HL-60/S4 treated with phorbol 12-myristate 13-acetate at 8.2 ng/mL for 4 days and 3 days (cell line): Measurements from ENCODE around the gene CTNNA3.
"Not testable (repeated sequence)": the region's sequence is repeated elsewhere in the genome, so short reads cannot be mapped to it uniquely, and the experiment has no call there.

Experiments
- in situ Hi-C: fragments of 300-500 bp; cut with MboI; formaldehyde crosslinking; loops from 2 replicates; pipeline ENCODE4 v1.15.0; 2022; ENCODE audit warnings: low sequenced_read_pairs

Gene CTNNA3

GRCh38 chr10:67261300-67261797 is 434.6 kb downstream of the CTNNA3 start:
- in situ Hi-C loops = no loop called here

DNA sequence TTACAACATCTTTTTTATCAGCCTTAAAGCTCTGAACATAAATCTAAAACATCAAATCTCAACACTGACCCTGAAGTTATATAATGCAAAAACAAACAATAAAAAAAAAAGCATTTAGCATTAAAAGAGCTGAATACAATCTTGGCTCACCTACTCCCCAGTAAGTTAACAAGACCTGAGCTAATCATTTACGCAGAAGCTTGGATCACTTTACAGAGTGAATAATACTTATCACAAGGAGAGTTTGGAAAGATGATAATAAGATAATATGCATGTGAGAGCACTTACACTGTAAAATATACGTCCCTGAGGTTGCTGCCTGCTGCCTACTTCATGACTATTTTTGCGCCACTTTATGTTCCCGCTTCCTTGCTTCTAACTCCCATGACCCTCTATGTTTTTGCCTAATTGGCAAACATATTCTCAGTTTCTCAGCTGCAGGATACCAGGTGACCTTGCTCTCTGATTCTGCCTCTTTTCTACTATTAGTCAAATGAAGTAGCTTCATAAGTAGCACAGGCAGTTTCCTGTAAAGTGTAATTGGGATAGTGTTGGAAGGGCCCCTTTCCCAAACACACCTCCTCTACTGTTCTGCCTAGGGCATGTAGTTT is 436.6 kb downstream of the CTNNA3 start:
- in situ Hi-C loops = no loop called here

GRCh38 chr10:67257427-67258144 is 438.4 kb downstream of the CTNNA3 start:
- in situ Hi-C loops = no loop called here

DNA sequence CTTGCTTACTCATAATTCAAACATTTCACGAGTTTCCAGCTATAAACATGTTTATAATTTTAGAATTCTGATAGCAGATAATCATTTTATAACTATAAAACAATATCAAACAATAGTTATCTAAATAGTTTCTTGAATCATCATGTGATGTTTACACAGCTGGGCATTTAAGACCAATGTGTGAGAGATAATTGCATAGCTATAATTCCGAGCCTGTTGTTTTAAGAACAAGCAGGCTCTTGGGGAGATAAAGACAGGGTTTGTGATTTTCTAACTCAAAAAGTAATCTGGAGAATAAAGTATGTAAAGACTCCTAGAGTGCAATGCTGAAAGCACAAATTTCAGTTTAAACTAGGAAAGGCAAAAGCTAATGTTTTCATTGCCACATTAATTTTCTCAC is 439.0 kb downstream of the CTNNA3 start:
- in situ Hi-C loops = no loop called here

DNA sequence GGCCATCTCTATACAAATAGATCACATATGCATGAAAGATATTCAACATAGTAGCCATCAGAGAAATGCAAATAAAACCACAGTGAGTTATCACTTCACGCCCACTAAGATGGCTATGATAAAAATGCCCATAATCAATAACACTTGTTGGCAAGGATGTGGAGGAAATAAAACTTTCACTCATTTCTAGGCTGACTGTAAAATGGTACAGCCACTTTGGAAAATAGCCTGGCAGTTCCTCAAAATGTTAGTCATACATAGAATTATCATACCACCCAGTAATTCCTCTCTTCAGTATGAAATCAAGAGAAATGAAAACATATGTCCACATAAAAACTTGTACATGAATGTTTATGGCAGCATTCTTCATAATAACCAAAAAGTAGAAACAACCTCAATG is 445.3 kb downstream of the CTNNA3 start:
- in situ Hi-C loops = no loop called here

DNA sequence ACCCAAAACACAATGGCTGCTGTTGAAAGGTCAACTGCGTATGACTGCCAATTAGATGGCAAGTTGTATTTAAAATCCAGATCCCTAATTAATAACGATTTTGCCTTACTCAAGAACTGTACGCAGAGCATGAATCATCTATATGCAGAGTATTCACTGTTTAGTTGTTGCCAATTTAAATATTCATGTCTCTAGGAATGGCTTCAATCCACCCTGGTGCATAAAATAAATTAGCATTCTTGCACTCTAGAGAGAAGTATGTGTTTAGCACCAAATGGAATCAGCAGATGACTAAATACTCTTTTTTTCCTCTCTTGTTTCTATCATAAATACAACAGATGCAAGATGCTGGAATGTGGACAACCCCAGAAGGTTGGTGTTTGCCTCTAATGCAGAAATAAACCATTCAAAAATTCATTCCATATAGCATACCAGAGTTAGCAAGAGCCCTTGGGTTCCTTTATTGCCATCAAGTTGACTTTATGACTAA is 449.9 kb downstream of the CTNNA3 start:
- in situ Hi-C loops = no loop called here

GRCh38 chr10:67242528-67242927 is 453.5 kb downstream of the CTNNA3 start:
- in situ Hi-C loops = no loop called here

DNA sequence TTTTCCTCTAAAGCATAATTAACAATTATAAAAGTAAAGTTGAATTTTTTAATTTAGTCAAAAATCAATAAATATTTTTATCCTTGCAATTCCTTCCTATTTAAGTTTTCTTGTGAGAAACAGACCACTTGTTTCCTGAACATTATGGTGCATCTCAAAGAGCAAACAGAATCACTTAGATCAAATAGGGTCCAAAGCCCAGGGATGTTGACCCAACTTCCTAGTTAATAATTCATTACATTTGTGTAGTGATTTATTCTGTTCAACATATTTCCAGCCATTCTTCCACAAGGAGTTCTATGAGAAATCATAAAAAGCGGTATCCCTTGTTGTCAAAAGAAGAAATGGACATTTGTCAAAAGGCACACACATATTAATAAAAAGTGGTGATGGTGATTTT is 454.5 kb downstream of the CTNNA3 start:
- in situ Hi-C loops = no loop called here

GRCh38 chr10:67239864-67240497 is 456.0 kb downstream of the CTNNA3 start:
- in situ Hi-C loops = no loop called here

DNA sequence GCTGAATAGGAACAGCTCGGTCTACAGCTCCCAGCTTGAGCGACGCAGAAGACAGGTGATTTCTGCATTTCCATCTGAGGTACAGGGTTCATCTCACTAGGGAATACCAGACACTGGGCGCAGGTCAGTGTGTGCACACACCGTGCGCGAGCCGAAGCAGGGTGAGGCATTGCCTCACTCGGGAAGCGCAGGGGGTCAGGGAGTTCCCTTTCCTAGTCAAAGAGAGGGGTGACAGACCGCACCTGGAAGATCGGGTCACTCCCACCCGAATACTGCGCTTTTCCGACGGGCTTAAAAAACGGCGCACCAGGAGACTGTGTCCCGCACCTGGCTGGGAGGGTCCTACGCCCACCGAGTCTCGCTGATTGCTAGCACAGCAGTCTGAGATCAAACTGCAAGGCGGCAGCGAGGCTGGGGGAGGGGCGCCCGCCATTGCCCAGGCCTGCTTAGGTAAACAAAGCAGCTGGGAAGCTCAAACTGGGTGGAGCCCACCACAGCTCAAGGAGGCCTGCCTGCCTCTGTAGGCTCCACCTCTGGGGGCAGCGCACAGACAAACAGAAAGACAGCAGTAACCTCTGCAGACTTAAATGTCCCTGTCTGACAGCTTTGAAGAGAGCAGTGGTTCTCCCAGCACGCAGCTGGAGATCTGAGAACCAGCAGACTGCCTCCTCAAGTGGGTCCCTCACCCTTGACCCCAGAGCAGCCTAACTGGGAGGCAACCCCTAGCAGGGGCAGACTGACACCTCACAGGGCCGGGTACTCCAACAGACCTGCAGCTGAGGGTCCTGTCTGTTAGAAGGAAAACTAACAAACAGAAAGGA is 465.1 kb downstream of the CTNNA3 start:
- in situ Hi-C loops = not testable (repeated sequence)

DNA sequence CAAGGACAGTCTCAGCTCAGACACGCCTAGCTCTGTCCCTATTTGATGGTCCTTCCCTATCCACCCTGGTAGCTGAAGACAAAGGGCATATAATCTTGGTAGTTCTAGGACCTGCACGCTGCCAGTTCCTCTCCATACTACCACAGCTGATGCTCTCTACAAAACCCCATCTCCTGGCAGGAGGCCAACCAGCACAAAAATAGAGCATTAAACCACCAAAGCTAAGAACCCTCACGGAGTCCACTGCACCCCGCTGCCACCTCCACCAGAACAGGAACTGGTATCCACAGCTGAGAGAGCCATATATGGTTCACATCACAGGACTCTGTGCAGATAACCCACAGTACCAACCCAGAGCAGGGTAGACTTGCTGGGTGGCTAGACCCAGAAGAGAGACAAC is 470.8 kb downstream of the CTNNA3 start:
- in situ Hi-C loops = no loop called here

- in situ Hi-C loops = no loop called here
Observed at GRCh38 chr10:67224553-67224952, 471.4 kb downstream of the CTNNA3 start.

DNA sequence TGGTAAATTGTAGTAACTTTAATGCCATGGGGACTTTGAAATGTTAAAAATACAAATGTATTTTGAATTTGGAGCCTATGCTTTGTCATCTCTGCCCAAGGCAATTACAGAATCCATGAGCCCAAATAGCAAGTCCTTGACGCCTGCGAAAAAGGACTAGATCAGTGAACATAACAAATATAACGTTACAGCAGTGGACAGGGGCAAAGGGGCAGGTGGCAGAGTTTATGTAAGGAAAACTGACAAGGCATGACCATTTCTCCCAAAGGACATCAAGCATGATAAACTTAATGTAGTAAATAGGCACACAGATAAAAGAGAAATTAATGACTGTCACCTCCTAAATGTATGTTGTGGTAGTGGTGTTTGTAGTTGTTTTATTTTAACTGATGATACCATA is 473.1 kb downstream of the CTNNA3 start:
- in situ Hi-C loops = no loop called here

DNA sequence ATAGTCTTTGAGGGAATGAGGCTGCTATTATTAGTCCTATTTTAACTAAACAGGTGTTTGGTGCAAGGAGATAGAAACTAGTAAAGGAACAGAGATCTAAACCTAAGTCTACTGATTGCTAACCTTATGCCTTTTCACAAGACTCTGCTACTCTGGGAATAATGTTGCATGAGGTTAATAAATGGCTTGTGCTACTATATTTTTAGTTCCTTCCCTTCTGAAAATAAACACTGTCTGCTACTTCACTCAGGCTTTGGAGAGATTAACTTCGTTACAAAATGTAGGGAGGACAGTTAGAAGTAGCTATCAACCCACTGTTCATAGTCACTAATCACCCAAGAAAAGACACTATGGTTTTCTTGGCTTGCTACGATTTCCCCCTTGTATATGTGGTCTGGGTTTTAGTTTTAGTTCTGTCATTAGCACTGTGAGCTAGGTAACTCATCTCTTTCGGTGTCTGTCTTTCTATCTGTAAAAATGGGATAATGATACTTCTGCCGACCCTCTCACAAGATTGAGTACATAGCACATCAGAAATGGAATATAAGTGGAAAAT is 474.0 kb downstream of the CTNNA3 start:
- in situ Hi-C loops = no loop called here

DNA sequence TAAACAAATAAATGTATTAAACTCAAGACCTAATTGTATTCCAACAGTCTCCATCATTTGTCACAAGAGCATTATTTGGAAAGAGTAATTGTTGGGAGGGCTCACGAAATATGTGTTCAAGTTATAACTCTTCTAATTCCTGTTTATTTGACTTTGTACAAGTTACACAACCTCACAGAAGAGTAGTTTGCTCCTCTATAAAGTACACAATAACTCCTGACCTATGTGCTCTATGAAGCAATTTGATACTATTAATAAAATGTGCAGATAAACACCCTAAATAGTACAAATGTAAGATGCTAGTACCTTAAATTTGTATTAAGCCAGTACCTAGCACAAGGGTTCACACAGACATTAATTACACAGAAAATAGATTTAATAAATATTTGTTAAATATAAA is 484.3 kb downstream of the CTNNA3 start:
- in situ Hi-C loops = no loop called here

DNA sequence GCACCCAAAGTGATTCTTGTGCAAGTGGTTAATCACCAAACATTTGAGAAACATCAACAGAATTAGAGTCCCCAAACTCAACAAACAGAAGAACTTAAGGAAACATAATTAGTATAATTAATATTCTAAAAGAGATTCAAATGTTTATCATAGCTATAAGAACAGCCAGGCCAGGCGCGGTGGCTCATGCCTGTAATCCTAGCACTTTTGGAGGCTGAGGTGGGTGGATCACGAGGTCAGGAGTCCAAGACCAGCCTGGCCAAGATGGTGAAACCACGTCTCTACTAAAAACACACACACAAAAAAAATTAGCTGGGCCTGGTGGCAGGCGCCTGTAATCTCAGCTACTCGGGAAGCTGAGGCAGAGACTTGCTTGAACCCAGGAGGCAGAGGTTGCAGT is 488.1 kb downstream of the CTNNA3 start:
- in situ Hi-C loops = not testable (repeated sequence)

DNA sequence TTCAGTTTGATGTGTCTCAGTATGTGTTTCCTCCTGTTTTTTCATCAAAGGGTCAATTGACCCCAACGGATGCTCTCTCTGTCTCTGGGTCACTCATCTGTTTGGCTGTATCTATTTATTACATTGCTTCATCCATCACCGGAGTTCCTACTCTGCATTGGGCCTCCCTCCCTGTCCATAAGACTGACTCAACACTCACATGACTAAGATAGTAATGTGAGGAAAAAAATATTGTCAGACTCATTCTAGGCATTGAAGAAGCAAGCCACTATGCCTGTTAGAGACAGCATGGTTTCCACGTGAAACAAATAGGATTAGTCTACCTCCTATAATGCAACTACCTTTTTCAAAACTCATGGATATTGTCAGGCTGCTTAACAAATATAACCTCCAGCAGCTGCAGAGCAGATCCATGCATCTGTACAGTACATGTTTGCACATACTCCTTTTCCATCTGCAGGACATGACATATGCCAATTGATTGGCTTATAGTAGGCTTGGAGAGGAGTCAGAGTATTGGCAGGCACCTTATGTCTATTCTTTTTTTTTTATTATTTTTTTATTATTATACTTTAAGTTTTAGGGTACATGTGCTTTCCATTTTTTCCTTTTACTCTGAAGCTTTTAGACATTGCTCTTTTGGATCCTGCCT is 495.0 kb downstream of the CTNNA3 start:
- in situ Hi-C loops = no loop called here

GRCh38 chr10:67175354-67175753 is 520.6 kb downstream of the CTNNA3 start:
- in situ Hi-C loops = no loop called here

DNA sequence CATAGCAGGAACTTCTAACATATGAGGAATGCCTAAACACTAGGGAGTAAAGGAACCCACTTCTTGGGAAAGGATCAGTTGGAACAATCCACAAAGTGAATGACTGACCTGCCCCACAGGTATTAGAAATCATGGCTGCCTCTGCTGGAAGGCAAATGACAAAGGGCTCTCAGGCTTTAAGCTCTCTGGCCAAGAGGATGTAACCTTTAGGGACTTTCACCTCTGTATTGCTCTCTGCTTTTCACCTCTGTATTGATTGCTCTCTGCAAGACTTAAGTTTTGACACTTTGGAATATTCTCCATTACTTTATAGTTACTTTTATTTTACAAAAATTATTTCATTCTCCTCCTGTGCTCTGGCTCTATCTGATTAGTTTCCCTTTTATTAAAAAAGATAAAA is 522.2 kb downstream of the CTNNA3 start:
- in situ Hi-C loops = no loop called here

DNA sequence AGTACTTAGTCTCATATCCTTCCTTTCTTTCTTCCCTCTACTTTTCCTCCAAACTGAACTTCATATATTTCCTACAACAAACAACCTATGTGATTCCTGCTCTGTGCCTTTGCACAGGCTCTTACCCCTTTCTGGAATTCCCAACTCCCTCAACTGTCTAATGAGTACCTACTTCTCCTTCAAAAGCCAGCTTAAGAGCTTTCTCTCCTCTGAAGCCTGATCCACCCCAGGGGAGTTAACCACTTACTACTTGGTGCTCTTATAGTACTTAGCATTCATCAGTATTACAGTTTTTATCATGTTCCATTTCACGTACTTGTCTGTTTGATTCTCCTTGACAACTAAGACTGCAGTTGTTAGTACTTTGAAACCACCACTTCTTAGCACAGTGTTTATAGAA is 524.0 kb downstream of the CTNNA3 start:
- in situ Hi-C loops = no loop called here
